HL-60 (cell line): Measurements from ENCODE around the gene FBXL17.

Experiments used
- DNase-seq, 2 experiments: peaks; one replicate each; pipeline ENCODE4 v3.0.0-alpha.2; 2010 to 2020; ENCODE audit warnings: low read depth in 1 of 2, low spot score in 1 of 2
- H3K27ac ChIP-seq: fragments of 250-450 bp; sonication (Bioruptor Pico); replicated peaks from 2 replicates; pipeline ENCODE4 v1.5.1; 2020; ENCODE audit warnings: mild to moderate bottlenecking, moderate library complexity
- H3K27me3 ChIP-seq: fragments of 250-450 bp; sonication (Bioruptor Pico); 2 replicates; pipeline ENCODE4 v1.5.1; 2021; ENCODE audit warnings: mild to moderate bottlenecking, moderate library complexity; ENCODE audit not compliant: insufficient read depth, poor library complexity, severe bottlenecking
- H3K4me3 ChIP-seq: replicated peaks from 2 replicates; pipeline ENCODE4 v1.5.1; 2011; ENCODE audit warnings: mild to moderate bottlenecking, control low read depth, low read length; ENCODE audit not compliant: insufficient read depth
- GABPA ChIP-seq: IDR thresholded peaks from 2 replicates; pipeline ENCODE4 v1.6.1; 2012; ENCODE audit warnings: low read depth
- POLR2AphosphoS5 ChIP-seq: IDR thresholded peaks from 2 replicates; pipeline ENCODE4 v1.6.1; 2012; ENCODE audit warnings: low read depth
- SPI1 ChIP-seq: IDR thresholded peaks from 2 replicates; pipeline ENCODE4 v1.6.1; 2012; ENCODE audit warnings: low read depth, mild to moderate bottlenecking, borderline replicate concordance
- TF ChIP-seq, protein P1 (sequence below): IDR thresholded peaks from one replicate; pipeline ENCODE4 v1.5.1; 2011; ENCODE audit warnings: low read length, control low read depth, inconsistent platforms; ENCODE audit not compliant: insufficient read depth
- TF ChIP-seq, protein P2 (sequence below): IDR thresholded peaks from 2 replicates; pipeline ENCODE4 v1.6.1; 2012; ENCODE audit warnings: low read depth; ENCODE audit not compliant: insufficient replicate concordance

Gene FBXL17

GRCh38 chr5:107893642-107894041 is 488.3 kb downstream of the FBXL17 start:
- Histone ChIP-seq H3K4me3 (no peak overlapping the region), H3K27me3 (no peaks in the 10 kb centered on the region), H3K27ac (no peak overlapping the region)
- no peak for TF ChIP-seq GABPA
- no peak for TF ChIP-seq POLR2AphosphoS5
- peak; percentile 1 to 41 for DNase-seq

DNA sequence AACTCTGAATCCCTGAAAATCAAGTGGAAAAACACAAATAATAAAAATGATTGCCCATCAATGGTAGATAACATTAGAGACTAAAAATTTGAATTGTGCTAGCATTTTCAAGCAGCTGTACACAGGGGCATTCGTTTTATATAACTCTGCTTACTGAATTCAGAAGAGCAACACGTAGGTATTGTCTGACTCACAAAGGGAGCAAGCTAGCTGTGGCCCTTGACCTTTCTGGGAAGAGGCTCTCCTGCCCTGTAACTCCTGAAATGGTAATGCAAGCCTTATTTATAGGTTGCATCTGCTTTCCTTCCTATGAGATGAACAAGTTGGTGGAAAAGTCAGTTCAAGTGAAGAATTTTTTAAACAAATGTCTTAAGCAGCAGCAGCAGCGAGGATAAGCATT is 492.5 kb downstream of the FBXL17 start:
- no peak for DNase-seq
- H3K4me3 ChIP-seq = no peak overlapping the region
- TF ChIP-seq, protein P1, sequence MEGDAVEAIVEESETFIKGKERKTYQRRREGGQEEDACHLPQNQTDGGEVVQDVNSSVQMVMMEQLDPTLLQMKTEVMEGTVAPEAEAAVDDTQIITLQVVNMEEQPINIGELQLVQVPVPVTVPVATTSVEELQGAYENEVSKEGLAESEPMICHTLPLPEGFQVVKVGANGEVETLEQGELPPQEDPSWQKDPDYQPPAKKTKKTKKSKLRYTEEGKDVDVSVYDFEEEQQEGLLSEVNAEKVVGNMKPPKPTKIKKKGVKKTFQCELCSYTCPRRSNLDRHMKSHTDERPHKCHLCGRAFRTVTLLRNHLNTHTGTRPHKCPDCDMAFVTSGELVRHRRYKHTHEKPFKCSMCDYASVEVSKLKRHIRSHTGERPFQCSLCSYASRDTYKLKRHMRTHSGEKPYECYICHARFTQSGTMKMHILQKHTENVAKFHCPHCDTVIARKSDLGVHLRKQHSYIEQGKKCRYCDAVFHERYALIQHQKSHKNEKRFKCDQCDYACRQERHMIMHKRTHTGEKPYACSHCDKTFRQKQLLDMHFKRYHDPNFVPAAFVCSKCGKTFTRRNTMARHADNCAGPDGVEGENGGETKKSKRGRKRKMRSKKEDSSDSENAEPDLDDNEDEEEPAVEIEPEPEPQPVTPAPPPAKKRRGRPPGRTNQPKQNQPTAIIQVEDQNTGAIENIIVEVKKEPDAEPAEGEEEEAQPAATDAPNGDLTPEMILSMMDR = no peak
- TF ChIP-seq, protein P2, sequence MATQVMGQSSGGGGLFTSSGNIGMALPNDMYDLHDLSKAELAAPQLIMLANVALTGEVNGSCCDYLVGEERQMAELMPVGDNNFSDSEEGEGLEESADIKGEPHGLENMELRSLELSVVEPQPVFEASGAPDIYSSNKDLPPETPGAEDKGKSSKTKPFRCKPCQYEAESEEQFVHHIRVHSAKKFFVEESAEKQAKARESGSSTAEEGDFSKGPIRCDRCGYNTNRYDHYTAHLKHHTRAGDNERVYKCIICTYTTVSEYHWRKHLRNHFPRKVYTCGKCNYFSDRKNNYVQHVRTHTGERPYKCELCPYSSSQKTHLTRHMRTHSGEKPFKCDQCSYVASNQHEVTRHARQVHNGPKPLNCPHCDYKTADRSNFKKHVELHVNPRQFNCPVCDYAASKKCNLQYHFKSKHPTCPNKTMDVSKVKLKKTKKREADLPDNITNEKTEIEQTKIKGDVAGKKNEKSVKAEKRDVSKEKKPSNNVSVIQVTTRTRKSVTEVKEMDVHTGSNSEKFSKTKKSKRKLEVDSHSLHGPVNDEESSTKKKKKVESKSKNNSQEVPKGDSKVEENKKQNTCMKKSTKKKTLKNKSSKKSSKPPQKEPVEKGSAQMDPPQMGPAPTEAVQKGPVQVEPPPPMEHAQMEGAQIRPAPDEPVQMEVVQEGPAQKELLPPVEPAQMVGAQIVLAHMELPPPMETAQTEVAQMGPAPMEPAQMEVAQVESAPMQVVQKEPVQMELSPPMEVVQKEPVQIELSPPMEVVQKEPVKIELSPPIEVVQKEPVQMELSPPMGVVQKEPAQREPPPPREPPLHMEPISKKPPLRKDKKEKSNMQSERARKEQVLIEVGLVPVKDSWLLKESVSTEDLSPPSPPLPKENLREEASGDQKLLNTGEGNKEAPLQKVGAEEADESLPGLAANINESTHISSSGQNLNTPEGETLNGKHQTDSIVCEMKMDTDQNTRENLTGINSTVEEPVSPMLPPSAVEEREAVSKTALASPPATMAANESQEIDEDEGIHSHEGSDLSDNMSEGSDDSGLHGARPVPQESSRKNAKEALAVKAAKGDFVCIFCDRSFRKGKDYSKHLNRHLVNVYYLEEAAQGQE = no peak
- TF ChIP-seq GABPA = no peak
- TF ChIP-seq SPI1 = no peak
- TF ChIP-seq POLR2AphosphoS5 = no peak
- H3K27ac ChIP-seq = no peak overlapping the region
- no peaks in the 10 kb centered on the region for H3K27me3 ChIP-seq

- H3K4me3 ChIP-seq = no peak overlapping the region
- no peak for TF ChIP-seq POLR2AphosphoS5
- H3K27me3 ChIP-seq = no peaks in the 10 kb centered on the region
- DNase-seq = no peak
- no peak overlapping the region for H3K27ac ChIP-seq
Observed at GRCh38 chr5:107888541-107888940, 493.4 kb downstream of the FBXL17 start.

- no peak for TF ChIP-seq POLR2AphosphoS5
- no peak for TF ChIP-seq SPI1
- TF ChIP-seq, protein P1 = no peak
- no peak for TF ChIP-seq GABPA
- TF ChIP-seq, protein P2 = no peak
- Histone ChIP-seq H3K27me3 (no peaks in the 10 kb centered on the region), H3K27ac (no peak overlapping the region), H3K4me3 (no peak overlapping the region)
- DNase-seq = no peak
Observed at GRCh38 chr5:107887166-107887943, 494.5 kb downstream of the FBXL17 start.

GRCh38 chr5:107885601-107886000 is 496.3 kb downstream of the FBXL17 start:
- Histone ChIP-seq H3K27ac (no peak overlapping the region), H3K4me3 (no peak overlapping the region), H3K27me3 (no peaks in the 10 kb centered on the region)
- DNase-seq = peak in 1 of 2 experiments; percentile 4
- TF ChIP-seq, protein P2 = no peak
- no peak for TF ChIP-seq GABPA
- TF ChIP-seq, protein P1 = no peak
- no peak for TF ChIP-seq SPI1
- TF ChIP-seq POLR2AphosphoS5 = no peak
